ENCODE data around the gene RND1. TPM values are rescaled to one million over a fixed set of nuclear protein-coding genes. Genes with fewer than 3 reads are reported as not detected.

Gene RND1
- total and polyA plus RNA-seq, 2 of the 13 experiments (the other 11 are each of a cell fraction or from before 2014, with no cell fraction given): 1.8 to 1.9 TPM

DNA sequence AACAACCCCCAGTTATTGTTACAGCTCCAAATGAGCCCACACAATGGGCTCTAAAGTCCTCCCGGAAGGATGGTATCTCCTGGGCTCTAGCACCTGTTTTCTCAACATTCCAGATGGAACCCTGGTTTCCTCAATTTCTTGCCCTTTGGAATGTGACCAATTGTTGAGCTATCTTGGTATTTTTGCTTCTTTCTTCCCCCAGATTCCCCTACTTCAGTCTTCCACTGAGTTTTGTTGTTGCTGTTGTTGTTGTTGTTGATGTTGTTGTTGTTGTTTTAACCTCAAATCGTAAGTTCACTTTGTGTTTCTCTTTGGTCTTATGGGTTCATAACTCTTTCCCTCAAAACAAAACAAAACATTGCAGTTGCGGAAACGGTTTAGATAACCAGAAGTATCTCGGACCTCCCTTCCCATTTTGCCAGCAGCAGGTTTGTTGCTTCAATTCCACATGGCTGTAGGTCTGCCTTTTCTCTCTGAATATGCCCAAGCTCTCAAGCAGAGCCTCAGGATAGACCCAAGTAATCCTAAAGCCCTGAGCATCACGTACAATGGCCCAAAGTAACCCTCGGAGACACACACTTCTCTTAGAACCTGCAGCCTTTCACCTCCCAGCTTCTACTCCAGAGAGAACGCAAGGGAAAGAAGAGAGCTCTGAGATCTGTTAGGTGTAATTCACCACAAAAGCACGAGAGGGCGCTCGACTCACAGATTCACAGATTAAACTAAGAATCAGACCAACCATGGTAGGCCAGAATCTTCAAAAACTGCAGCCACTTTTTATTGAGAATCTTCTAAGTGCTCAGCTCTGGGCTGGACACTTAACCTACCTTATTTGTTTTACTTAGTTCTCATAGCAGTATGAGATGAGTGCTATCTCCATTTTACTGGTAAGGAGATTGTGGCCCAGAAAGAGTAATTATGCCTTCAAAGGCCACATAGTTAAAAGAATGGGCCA, 12.7 kb downstream of the RND1 start (continued):
- TF ChIP-seq MED1 (CRISPR knock-in tag; IDR thresholded peaks at IDR 0.05) (peak; percentile 31; the same call in 1 of the 2 replicates), XRCC5 (optimal IDR thresholded peaks at IDR 0.05; ENCODE audit: low read length) (peak; percentile 10), KAT8 (CRISPR knock-in tag; IDR thresholded peaks at IDR 0.05) (0 out of 2 replicates have a peak, but pooled peaks have one; percentile 24), GATAD2A (CRISPR knock-in tag; IDR thresholded peaks at IDR 0.05) (0 out of 2 replicates have a peak, but pooled peaks have one; percentile 15), ZNF256 (CRISPR knock-in tag; conservative IDR thresholded peaks at IDR 0.05) (0 out of 2 replicates have a peak, but pooled peaks have one; percentile 2), SMAD3 (CRISPR knock-in tag; IDR thresholded peaks at IDR 0.05) (0 out of 2 replicates have a peak, but pooled peaks have one; percentile 20), HMG20A (CRISPR knock-in tag; IDR thresholded peaks at IDR 0.05; ENCODE audit: borderline replicate concordance) (no peak), ZNF615 (CRISPR knock-in tag; IDR thresholded peaks at IDR 0.05; ENCODE audit: borderline replicate concordance) (no peak), ZNF530 (CRISPR knock-in tag; IDR thresholded peaks at IDR 0.05; ENCODE audit: low read depth) (no peak)
- TF ChIP-seq, protein P1, sequence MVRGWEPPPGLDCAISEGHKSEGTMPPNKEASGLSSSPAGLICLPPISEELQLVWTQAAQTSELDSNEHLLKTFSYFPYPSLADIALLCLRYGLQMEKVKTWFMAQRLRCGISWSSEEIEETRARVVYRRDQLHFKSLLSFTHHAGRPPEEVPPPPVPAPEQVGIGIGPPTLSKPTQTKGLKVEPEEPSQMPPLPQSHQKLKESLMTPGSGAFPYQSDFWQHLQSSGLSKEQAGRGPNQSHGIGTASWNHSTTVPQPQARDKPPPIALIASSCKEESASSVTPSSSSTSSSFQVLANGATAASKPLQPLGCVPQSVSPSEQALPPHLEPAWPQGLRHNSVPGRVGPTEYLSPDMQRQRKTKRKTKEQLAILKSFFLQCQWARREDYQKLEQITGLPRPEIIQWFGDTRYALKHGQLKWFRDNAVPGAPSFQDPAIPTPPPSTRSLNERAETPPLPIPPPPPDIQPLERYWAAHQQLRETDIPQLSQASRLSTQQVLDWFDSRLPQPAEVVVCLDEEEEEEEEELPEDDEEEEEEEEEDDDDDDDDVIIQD (CRISPR knock-in tag; IDR thresholded peaks at IDR 0.05; ENCODE audit: low read depth): no peak
- TF ChIP-seq, protein P2, sequence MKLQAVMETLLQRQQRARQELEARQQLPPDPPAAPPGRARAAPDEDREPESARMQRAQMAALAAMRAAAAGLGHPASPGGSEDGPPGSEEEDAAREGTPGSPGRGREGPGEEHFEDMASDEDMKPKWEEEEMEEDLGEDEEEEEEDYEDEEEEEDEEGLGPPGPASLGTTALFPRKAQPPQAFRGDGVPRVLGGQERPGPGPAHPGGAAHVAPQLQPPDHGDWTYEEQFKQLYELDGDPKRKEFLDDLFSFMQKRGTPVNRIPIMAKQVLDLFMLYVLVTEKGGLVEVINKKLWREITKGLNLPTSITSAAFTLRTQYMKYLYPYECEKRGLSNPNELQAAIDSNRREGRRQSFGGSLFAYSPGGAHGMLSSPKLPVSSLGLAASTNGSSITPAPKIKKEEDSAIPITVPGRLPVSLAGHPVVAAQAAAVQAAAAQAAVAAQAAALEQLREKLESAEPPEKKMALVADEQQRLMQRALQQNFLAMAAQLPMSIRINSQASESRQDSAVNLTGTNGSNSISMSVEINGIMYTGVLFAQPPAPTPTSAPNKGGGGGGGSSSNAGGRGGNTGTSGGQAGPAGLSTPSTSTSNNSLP (IDR thresholded peaks at IDR 0.05; ENCODE audit: low read depth, low read length): peak; percentile 48; the same call in 1 of the 2 replicates
- TF ChIP-seq, protein P3, sequence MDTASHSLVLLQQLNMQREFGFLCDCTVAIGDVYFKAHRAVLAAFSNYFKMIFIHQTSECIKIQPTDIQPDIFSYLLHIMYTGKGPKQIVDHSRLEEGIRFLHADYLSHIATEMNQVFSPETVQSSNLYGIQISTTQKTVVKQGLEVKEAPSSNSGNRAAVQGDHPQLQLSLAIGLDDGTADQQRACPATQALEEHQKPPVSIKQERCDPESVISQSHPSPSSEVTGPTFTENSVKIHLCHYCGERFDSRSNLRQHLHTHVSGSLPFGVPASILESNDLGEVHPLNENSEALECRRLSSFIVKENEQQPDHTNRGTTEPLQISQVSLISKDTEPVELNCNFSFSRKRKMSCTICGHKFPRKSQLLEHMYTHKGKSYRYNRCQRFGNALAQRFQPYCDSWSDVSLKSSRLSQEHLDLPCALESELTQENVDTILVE (CRISPR knock-in tag; IDR thresholded peaks at IDR 0.05): no peak
- TF ChIP-seq, protein P4, sequence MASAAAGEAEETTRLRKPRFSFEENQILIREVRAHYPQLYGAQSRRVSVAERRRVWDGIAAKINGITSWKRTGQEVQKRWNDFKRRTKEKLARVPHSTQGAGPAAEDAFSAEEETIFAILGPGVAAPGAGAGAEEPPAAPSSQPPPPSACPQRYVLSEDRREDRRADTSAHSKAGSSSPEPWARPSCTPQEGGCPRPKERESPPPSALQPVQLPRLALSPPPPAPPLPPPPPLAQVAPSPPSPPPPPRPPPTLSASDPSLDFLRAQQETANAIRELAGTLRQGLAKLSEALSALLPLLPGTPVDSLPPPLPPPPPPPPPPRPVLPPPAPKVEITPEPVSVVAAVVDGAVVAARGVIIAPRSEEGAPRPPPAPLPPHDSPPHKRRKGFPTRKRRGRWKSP (CRISPR knock-in tag; IDR thresholded peaks at IDR 0.05): no peak

All from HepG2 (cell line).